GM06990 (cell line): Measurements from ENCODE around the gene RIC8B.
"Not testable (repeated sequence)": the region's sequence is repeated elsewhere in the genome, so short reads cannot be mapped to it uniquely, and the experiment has no call there.

Source experiments
- DNase-seq: peaks from one replicate; pipeline ENCODE4 v3.0.0-alpha.2; 2011; ENCODE audit not compliant: insufficient read length; ENCODE audit errors: extremely low read depth
- H3K27me3 ChIP-seq: replicated peaks from 2 replicates; pipeline ENCODE4 v1.6.0; 2011; ENCODE audit warnings: low read length; ENCODE audit not compliant: control insufficient read depth, insufficient read depth
- H3K36me3 ChIP-seq: 2 replicates; pipeline ENCODE4 v1.5.1; 2011; ENCODE audit warnings: low read length; ENCODE audit not compliant: control insufficient read depth, insufficient read depth
- H3K4me3 ChIP-seq: replicated peaks from 2 replicates; pipeline ENCODE4 v1.5.1; 2011; ENCODE audit warnings: low read depth, mild to moderate bottlenecking, control low read depth, low read length
- TF ChIP-seq, protein P1 (sequence below): IDR thresholded peaks from 2 replicates; pipeline ENCODE4 v1.5.1; 2011; ENCODE audit warnings: low read length, control low read depth, mild to moderate bottlenecking, inconsistent platforms; ENCODE audit not compliant: insufficient read depth, poor library complexity, severe bottlenecking

The RIC8B gene

DNA sequence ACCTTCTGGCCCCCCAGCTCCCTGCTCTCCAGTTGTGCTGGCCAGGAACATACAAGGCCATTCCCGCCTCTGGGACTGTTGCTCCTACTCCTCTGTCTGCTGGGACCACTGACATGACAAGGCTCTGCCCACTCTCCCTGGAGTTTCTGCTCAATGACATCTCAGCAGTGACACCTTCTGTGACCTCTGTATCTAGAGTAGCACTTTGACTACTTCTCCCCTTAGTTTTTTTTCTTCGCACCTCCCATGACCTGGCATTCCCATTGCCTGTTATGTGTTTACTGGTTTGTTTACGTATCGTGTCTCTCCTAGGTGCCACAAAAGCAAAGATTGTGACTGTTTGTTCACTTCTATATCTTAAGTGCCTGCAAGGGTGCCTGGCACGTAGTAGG is 141.1 kb downstream of the RIC8B start:
- H3K27me3 ChIP-seq, result no peaks in the 10 kb centered on the region
- DNase-seq, result no peak
- H3K36me3 ChIP-seq, result no peaks in the 10 kb centered on the region
- TF ChIP-seq, protein P1, sequence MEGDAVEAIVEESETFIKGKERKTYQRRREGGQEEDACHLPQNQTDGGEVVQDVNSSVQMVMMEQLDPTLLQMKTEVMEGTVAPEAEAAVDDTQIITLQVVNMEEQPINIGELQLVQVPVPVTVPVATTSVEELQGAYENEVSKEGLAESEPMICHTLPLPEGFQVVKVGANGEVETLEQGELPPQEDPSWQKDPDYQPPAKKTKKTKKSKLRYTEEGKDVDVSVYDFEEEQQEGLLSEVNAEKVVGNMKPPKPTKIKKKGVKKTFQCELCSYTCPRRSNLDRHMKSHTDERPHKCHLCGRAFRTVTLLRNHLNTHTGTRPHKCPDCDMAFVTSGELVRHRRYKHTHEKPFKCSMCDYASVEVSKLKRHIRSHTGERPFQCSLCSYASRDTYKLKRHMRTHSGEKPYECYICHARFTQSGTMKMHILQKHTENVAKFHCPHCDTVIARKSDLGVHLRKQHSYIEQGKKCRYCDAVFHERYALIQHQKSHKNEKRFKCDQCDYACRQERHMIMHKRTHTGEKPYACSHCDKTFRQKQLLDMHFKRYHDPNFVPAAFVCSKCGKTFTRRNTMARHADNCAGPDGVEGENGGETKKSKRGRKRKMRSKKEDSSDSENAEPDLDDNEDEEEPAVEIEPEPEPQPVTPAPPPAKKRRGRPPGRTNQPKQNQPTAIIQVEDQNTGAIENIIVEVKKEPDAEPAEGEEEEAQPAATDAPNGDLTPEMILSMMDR, result no peak
- H3K4me3 ChIP-seq, result no peak overlapping the region

DNA sequence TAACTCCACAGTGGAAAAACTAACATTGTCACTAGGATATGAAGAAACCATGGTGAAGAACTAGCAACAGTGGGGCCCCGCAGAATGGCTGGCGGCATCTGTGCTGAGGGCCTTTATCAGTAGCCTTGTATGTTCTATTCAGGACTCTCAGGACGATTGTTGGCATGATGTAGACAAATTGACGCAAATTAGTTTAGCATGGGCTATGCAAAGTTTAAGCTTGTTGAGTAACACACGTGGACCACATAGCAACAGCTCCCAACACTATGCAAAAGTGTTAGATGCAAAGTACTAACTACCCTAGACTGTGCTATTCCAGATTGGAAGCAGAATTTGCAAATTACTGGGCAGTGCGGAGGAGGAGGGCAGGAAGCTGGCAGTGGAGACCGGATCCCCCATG is 143.0 kb downstream of the RIC8B start:
- Histone ChIP-seq H3K36me3 (no peaks in the 10 kb centered on the region), H3K4me3 (no peak overlapping the region), H3K27me3 (no peaks in the 10 kb centered on the region)
- DNase-seq, result no peak
- TF ChIP-seq, protein P1, result no peak

DNA sequence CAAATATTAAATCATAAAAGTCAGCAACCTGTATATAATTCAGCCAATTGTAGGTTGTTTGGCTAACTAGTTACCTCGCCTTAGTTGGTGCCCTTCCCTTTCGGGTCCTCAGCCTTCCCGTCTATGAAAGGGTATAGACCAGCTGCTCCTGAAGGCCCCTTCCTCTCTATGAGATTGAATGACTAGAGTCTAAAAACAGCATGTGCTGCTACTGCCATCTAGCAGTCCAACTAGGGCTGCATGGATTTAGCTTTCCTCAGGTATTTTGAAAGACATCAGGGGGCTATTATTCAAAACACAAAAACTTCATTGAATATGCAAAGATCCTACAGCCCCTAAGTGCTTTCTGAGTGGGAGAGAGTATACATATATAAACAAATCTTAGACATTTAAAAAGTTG is 144.3 kb downstream of the RIC8B start:
- no peak for DNase-seq
- Histone ChIP-seq H3K27me3 (no peaks in the 10 kb centered on the region), H3K36me3 (no peaks in the 10 kb centered on the region), H3K4me3 (no peak overlapping the region)
- TF ChIP-seq, protein P1, result peak; percentile 66

DNA sequence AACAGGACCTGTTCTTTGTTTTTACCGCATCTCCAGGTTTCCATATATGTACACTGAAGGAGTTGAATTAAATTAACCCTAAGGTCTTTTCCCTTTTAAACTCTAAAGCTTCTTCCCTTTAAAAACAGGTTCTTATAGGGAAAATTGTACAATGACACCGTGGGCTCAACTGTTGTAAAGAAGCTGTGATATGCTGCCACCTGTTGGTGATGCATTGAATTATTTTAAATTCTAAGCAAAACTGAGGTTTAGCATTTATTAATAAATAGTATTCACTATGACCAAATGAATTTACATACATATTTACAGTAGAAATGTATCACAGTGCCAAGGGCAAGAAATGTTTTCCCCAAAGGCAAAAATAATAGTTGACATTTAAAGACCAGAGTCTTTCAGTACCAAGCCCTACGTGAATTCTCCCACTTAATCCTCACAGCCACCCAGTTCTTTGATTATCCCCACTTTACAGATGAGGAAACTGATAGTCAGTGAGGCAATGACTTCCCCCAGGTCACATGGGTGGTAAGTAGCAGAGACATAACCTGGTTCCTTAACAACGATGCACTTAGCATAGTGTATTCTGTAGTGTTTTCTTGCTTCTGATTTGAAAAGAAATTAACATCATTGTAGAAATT is 145.5 kb downstream of the RIC8B start:
- DNase-seq, result no peak
- no peaks in the 10 kb centered on the region for H3K27me3 ChIP-seq
- TF ChIP-seq, protein P1, result peak; percentile 56
- no peaks in the 10 kb centered on the region for H3K36me3 ChIP-seq
- H3K4me3 ChIP-seq, result no peak overlapping the region

DNA sequence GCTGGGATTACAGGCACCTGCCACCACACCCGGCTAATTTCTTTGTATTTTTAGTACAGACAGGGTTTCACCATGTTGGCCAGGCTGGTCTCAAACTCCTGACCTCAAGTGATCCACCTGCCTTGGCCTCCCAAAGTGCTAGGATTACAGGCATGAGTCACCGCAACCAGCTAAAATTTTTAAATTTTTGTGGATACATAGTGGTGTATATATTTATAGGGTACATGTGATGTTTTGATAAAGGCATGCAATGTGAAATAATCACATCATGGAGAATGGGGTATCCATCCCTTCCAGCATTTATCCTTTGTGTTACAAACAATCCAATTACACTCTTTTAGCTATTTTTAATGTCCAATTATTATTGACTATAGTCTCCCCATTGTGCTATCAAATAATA is 147.5 kb downstream of the RIC8B start:
- H3K27me3 ChIP-seq, H3K36me3 ChIP-seq, H3K4me3 ChIP-seq, DNase-seq: not testable (repeated sequence)

DNA sequence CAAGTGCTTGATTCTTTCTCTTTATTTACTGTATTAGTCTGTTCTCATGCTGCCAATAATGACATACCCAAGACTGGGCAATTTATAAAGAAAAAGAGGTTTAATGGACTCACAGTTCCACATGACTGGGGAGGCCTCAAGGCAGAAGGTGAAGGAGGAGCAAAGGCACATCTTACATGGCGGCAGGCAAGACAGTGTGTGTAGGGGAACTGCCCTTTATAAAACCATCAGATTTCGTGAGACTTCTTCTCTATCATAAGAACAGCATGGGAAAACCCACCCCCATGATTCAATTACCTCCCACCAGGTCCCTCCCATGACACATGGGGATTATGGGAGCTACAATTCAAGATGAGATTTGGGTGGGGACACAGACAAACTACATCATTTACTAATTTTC is 149.1 kb downstream of the RIC8B start:
- DNase-seq, H3K4me3 ChIP-seq, H3K36me3 ChIP-seq, H3K27me3 ChIP-seq: not testable (repeated sequence)

DNA sequence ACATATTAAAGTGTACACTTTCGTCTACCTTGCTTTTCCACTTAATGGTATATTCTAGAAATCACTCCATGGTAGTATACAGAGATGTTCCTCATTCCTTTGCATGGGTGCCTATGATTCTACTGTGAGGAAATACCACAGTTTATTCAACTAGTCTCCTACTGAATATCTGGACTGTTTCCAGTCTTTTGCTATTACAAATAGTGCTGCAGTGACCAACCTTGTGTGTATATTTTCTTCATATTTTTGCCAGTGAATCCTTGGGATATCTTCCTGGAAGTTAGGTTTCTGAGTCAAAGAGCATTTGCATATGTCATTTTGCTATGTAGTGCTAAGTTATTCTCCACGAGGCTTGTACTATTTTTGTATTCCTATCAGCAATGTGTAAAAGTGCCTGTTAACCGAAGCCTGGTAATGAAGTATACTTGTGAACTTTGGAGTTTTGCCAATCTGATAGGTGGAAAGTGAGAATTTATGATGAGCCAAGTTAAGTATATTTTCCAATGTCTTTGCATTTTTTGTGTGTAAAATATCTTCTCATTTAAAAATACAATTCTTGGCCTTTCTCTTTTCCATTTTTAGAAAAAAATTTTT is 149.9 kb downstream of the RIC8B start:
- Histone ChIP-seq H3K27me3 (no peaks in the 10 kb centered on the region), H3K36me3 (no peaks in the 10 kb centered on the region), H3K4me3 (no peak overlapping the region)
- no peak for DNase-seq
- TF ChIP-seq, protein P1, result no peak
